Inflammatory macrophage treated with lipopolysaccharide for 1 hour (primary cell): ENCODE results near the gene SBNO2.

Experiments used
- DNase-seq, 2 donors: peaks; one replicate each; pipeline ENCODE4 v3.0.0-alpha.2; 2020 to 2022

SBNO2 gene

GRCh38 chr19:1070576-1070930 is 103.5 kb downstream of the SBNO2 start:
- DNase-seq, result no peak

- DNase-seq, result peak; percentile 82 to 90
These were observed 104.9 kb downstream of the SBNO2 start for GRCh38 chr19:1069009-1069779.

- peak; percentile 27 to 68 for DNase-seq
These were observed 105.8 kb downstream of the SBNO2 start for GRCh38 chr19:1068009-1069001.

- no peak for DNase-seq
These were observed 106.6 kb downstream of the SBNO2 start for GRCh38 chr19:1067341-1067957.

GRCh38 chr19:1066748-1067340 is 107.2 kb downstream of the SBNO2 start, which contains the start of gene ARHGAP45:
Gene ARHGAP45 (plus strand): TSS chr19:1067167. CDS start chr19:1067406, 239 bp downstream.
- DNase-seq, result peak; percentile 38 to 39

GRCh38 chr19:1066251-1066747 is 107.8 kb downstream of the SBNO2 start:
- no peak for DNase-seq

GRCh38 chr19:1065606-1066109 is 108.4 kb downstream of the SBNO2 start:
- DNase-seq, result no peak

- DNase-seq, result peak; percentile 49 to 82
These were observed 109.1 kb downstream of the SBNO2 start for GRCh38 chr19:1064661-1065605.

GRCh38 chr19:1063909-1064660 is 110.0 kb downstream of the SBNO2 start:
- DNase-seq, result no peak

GRCh38 chr19:1063030-1063908 is 110.8 kb downstream of the SBNO2 start:
- DNase-seq, result peak; percentile 64 to 66

- DNase-seq, result no peak
These were observed 111.6 kb downstream of the SBNO2 start for GRCh38 chr19:1062387-1063029.

- no peak for DNase-seq
These were observed 112.1 kb downstream of the SBNO2 start for GRCh38 chr19:1061987-1062386.

- no peak for DNase-seq
These were observed 113.4 kb downstream of the SBNO2 start for GRCh38 chr19:1060689-1061088.

- DNase-seq, result no peak
These were observed 116.0 kb downstream of the SBNO2 start for GRCh38 chr19:1058112-1058511.
